Measurements from ENCODE around the gene MED15.

GRCh38 chr22:20628081-20628939 is 120.9 kb downstream of the MED15 start:
- TF ChIP-seq CTCF (IDR thresholded peaks at IDR 0.05 in 8 of 11, conservative IDR thresholded peaks at IDR 0.05 in 3 of 11) = no peak
- no peak for TF ChIP-seq POLR2A (IDR thresholded peaks at IDR 0.05)
- no peak for TF ChIP-seq POLR2AphosphoS5 (IDR thresholded peaks at IDR 0.05)
